ENCODE data around the gene PMM2.

GRCh38 chr16:8893426-8893825 lies 95.8 kb downstream of the PMM2 start:
- TF ChIP-seq ZNF384 (IDR thresholded peaks at IDR 0.05), result no peak
- no peak for TF ChIP-seq L3MBTL2 (conservative IDR thresholded peaks at IDR 0.05)
- no peak for TF ChIP-seq FOXA1 (IDR thresholded peaks at IDR 0.05)
- TF ChIP-seq FOXK2 (IDR thresholded peaks at IDR 0.05), result no peak
- TF ChIP-seq FOXM1 (IDR thresholded peaks at IDR 0.05; ENCODE audit: borderline replicate concordance), result no peak
